Activated naive CD4-positive, alpha-beta T cell treated with anti-CD3 and anti-CD28 coated beads, Interleukin-2, amount 50 U/mL, for 72 hours (primary cell): ENCODE measurements around the gene ELAC1. TPM values are rescaled to one million over a fixed set of nuclear protein-coding genes. Genes with fewer than 3 reads are reported as not detected.
"Not testable (repeated sequence)": the region's sequence is repeated elsewhere in the genome, so short reads cannot be mapped to it uniquely, and the experiment has no call there.

ENCODE experiments used
- ATAC-seq, 2 donors: fragments of 150-1000 bp; cut with Tn5 transposase; 2 replicates each; pipeline ENCODE4 v1.10.0; 2021; ENCODE audit warnings: mild to moderate bottlenecking in 2 of 2, moderate library complexity in 2 of 2
- DNase-seq, 2 donors: peaks; one replicate each; pipeline ENCODE4 v3.0.0; 2021 to 2022; ENCODE audit warnings: low spot score in 2 of 2
- H3K27ac Mint-ChIP-seq, 2 donors: one replicate each; pipeline ENCODE4 v1.8.0; 2022; ENCODE audit warnings: mild to moderate bottlenecking in 2 of 2, mixed read lengths in 2 of 2
- H3K36me3 Mint-ChIP-seq, 2 donors: one replicate each; pipeline ENCODE4 v1.8.0; 2022; ENCODE audit warnings: mixed read lengths in 2 of 2
- H3K9me3 Mint-ChIP-seq, 2 donors: one replicate each; pipeline ENCODE4 v1.8.0; 2022; ENCODE audit warnings: mixed read lengths in 2 of 2
- total RNA-seq, 2 donors: library from RNA; stranded (reverse); gene quantifications; one replicate each; pipeline ENCODE4 v1.2.3, GENCODE V29; 2022

The ELAC1 gene, protein sequence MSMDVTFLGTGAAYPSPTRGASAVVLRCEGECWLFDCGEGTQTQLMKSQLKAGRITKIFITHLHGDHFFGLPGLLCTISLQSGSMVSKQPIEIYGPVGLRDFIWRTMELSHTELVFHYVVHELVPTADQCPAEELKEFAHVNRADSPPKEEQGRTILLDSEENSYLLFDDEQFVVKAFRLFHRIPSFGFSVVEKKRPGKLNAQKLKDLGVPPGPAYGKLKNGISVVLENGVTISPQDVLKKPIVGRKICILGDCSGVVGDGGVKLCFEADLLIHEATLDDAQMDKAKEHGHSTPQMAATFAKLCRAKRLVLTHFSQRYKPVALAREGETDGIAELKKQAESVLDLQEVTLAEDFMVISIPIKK
- 1 to 10 TPM; 1.0 to 5.1 TPM for total RNA-seq

DNA sequence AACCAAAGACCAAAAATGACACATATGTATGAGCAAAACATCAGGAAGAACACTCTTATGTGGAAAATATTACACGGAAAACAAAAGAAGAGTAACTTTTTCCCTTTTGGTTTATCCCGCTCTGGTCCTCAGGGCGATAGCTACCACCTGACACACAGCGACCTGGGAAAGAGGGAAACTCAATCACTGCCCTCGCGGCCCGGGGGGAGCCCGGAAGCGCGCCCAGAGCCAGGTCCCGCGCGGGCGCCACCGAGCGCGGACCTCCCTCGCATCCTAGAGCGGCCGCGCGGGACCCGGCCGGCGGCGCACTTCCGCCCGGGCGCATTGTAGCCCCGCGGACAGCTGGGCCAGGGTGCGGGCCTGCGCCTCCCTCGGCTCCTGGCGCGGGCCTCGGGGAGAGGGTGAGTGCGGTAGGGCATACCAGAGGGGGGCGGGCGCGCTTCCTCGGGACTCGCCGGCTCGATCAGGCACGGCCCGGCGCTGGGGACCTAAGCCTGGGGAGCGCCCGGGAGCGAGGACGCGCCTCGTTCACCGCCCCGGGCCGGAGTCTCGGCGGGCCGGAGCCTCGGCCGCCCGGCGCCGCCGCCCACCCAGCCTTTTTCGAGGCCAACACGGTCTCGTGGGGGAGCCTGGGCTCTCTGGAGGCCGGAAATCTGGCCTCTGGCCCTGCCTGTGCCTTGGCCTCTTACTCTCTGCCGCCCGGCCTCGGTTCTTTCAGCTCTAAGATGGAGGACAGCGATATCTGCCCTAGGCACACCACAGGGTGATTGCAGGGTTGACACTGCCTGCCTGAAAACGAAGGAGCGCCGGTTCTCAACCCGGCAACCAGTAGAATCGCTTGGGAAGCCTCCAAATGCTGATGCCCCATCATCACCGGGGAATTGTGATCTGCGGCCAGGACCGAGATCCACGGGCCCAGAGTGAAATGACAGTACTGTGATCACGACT, at the start of gene ELAC1:
Gene ELAC1 (plus strand): TSS at position 327 of the 948 bp plus-strand sequence. CDS start 6,365 bp downstream, outside the sequence.
- ATAC-seq = peak; percentile 86 to 91
- Mint-ChIP-seq H3K27ac (peak within 1 kb of the TSS; percentile 75 to 98), H3K9me3 (peaks cover 8 to 10% of the 10 kb centered on the region in 2 donors), H3K36me3 (peaks cover 13 to 19% of the 10 kb centered on the region in 2 donors)
- peak; percentile 72 to 75 for DNase-seq

DNA sequence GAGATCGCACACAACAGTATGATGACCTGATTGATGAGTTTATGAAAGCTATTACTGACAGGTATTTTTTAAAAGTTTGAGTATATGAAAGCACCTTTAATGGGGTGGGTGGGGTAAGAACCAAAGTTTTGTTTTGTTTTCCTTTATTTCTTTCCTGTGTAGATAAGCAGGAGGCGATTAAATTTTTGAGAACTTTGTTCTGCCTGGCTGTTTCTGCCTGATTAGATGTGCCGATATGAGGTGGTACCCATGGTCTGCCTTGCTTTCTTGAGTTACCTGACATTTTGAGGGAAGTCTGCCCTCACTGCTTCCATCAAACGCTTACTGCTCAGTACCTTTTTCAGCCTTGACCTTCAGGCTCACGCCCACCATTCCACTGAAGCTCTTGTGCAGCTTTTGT, 49.7 kb upstream of the ELAC1 start:
- Mint-ChIP-seq H3K27ac (no peak overlapping the region), H3K9me3 (no peaks in the 10 kb centered on the region), H3K36me3 (peaks cover 32 to 51% of the 10 kb centered on the region in 2 donors)
- ATAC-seq (no peak), DNase-seq (no peak)

DNA sequence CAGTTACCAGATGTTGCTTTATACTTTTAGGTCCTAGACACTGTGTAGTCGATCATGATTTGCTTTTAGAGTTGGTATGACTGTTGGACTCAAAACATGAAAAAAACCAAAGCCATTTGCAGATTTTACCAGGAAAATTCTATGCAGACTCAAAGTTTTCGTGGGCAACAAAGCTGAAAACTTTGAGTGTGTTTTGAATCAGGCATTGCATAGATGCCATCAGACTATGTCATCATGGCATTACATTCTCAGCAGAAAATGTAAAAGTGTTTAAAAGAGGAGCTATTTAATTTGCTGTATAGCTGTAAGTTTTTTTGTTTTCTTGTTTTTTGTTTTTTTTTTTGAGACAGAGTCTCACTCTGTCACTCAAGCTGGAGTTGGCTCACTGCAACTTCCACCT, 43.5 kb upstream of the ELAC1 start:
- DNase-seq = no peak
- Mint-ChIP-seq H3K36me3 (peaks cover 34 to 64% of the 10 kb centered on the region in 2 donors), H3K9me3 (no peaks in the 10 kb centered on the region), H3K27ac (no peak overlapping the region)
- ATAC-seq = no peak

GRCh38 chr18:50926521-50926920, 41.3 kb upstream of the ELAC1 start:
- Mint-ChIP-seq H3K36me3 (peaks cover 30 to 58% of the 10 kb centered on the region in 2 donors), H3K9me3 (no peaks in the 10 kb centered on the region), H3K27ac (no peak overlapping the region)
- ATAC-seq (no peak), DNase-seq (no peak)

- H3K27ac Mint-ChIP-seq = peak overlapping the region in 1 of 2 donors; percentile 37
- peak in 1 of 2 donors; percentile 41 for ATAC-seq
Observed at GRCh38 chr18:50928551-50928950, 39.3 kb upstream of the ELAC1 start.

DNA sequence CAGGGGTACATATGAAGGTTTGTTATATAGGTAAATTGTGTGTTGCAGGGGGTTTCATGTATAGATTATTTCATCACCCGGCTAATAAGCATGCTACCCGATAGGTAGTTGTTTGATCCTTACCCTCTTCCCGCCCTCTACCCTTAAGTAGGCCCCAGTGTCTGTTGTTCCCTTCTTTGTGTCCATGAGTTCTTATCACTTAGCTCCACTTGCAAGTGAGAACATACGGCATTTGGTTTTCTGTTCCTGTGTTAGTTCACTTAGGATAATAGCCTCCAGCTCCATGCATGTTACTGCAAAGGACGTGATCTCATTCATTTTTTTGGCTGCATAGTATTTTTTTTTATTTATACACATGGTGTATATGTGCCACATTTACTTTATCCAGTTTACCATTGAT, 34.2 kb upstream of the ELAC1 start:
- H3K27ac Mint-ChIP-seq = no peak overlapping the region
- no peak for DNase-seq
- H3K36me3 Mint-ChIP-seq = peaks cover under 1 to 12% of the 10 kb centered on the region in 2 donors
- no peak for ATAC-seq
- H3K9me3 Mint-ChIP-seq = no peaks in the 10 kb centered on the region

More at GRCh38 chr18:50928551-50928950, 39.3 kb upstream of the ELAC1 start:
- no peaks in the 10 kb centered on the region for H3K9me3 Mint-ChIP-seq
- no peak for DNase-seq
- peaks cover 15 to 43% of the 10 kb centered on the region in 2 donors for H3K36me3 Mint-ChIP-seq

GRCh38 chr18:50934545-50935211, 33.2 kb upstream of the ELAC1 start:
- no peak for DNase-seq
- no peaks in the 10 kb centered on the region for H3K9me3 Mint-ChIP-seq
- peaks cover 5 to 9% of the 10 kb centered on the region in 2 donors for H3K36me3 Mint-ChIP-seq
- no peak for ATAC-seq
- peak overlapping the region in 1 of 2 donors; percentile 88 for H3K27ac Mint-ChIP-seq

DNA sequence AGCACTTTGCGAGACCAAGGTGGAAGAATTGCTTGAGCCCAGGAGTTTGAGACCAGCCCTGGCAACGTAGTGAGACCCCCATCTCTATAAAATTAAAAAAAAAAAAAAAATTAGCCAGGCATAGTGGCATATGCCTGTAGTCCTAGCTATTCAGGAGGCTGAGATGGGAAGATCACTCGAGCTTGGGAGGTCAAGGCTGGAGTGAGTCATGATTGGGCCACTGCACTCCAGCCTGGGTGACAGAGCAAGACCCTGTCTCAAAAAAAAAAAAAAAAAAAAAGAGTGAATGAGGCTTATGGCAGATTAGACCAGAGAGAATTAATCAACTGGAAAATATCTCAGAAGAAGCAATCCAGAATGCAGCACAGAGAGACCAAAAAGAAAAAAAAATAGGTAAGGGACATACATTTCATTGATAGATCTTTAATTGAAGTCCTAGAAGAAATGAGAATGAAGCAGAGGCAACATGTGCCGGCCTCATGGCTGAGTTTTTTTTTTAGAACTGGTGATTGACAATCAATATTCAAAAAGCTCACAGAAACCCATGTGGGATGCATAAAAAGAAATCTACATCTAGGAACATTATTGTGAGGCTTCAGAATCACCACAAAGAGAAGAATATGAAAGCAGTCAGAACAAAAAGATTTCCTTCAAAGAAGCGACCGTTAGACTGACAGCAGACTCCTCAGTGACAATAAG, 32.2 kb upstream of the ELAC1 start:
- Mint-ChIP-seq H3K9me3 (no peaks in the 10 kb centered on the region), H3K36me3 (peaks cover 5 to 9% of the 10 kb centered on the region in 2 donors), H3K27ac (no peak overlapping the region)
- ATAC-seq (no peak), DNase-seq (no peak)

DNA sequence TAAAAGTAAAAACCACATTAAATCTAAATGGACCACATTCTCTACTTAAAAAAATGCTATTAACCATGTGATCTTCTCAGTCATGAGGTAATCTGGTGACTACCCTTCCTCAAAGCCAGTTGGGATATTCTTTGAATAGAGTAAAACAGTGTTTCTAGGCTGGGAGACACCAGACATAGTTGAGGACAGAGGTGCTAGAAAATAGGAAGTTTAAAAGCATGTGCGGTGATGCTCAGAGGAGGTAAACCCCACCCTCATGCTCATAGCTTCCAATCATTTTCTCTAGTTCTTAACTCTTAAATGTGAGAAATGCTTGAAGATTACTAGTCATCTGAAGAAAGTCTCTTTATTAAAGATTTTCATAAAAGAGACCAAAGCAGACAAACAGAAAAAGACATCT, 30.7 kb upstream of the ELAC1 start:
- no peaks in the 10 kb centered on the region for H3K9me3 Mint-ChIP-seq
- H3K27ac Mint-ChIP-seq = peak overlapping the region in 1 of 2 donors; percentile 11
- peaks cover 5 to 9% of the 10 kb centered on the region in 2 donors for H3K36me3 Mint-ChIP-seq
- DNase-seq (no peak), ATAC-seq (no peak)

GRCh38 chr18:50938912-50939311, 28.9 kb upstream of the ELAC1 start:
- no peaks in the 10 kb centered on the region for H3K9me3 Mint-ChIP-seq
- H3K36me3 Mint-ChIP-seq = peaks cover 5 to 9% of the 10 kb centered on the region in 2 donors
- no peak for DNase-seq
- no peak for ATAC-seq
- no peak overlapping the region for H3K27ac Mint-ChIP-seq

- no peaks in the 10 kb centered on the region for H3K9me3 Mint-ChIP-seq
- H3K27ac Mint-ChIP-seq = peak overlapping the region in 1 of 2 donors; percentile 74
- ATAC-seq = no peak
- no peak for DNase-seq
- peaks cover 0 to 18% of the 10 kb centered on the region in 2 donors for H3K36me3 Mint-ChIP-seq
Observed at GRCh38 chr18:50944245-50944932, 23.5 kb upstream of the ELAC1 start.

- peaks cover 0 to 18% of the 10 kb centered on the region in 2 donors for H3K36me3 Mint-ChIP-seq
- not testable (repeated sequence) for H3K27ac Mint-ChIP-seq, ATAC-seq, DNase-seq, H3K9me3 Mint-ChIP-seq
Observed at GRCh38 chr18:50945918-50946317, 21.9 kb upstream of the ELAC1 start.

DNA sequence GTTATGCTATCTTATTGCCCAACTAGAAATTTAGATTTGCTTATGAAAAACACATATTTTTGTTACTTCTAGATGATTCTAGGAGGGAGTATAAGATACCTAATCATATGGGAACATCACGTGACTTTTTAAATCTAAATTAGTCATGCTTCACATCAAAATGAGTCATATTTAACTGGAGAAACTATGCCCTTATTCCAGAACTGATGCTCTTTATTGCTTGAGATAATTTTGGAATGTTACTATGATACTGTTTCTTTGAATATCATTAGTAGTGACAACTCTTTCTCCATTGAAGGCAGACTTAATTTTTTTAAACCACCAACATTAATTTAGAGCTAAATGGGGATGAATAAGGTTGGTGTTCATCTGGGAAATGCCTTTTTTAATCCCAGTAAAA, 19.9 kb upstream of the ELAC1 start:
- Mint-ChIP-seq H3K36me3 (peaks cover 0 to 18% of the 10 kb centered on the region in 2 donors), H3K27ac (no peak overlapping the region), H3K9me3 (no peaks in the 10 kb centered on the region)
- DNase-seq = no peak
- ATAC-seq = no peak

DNA sequence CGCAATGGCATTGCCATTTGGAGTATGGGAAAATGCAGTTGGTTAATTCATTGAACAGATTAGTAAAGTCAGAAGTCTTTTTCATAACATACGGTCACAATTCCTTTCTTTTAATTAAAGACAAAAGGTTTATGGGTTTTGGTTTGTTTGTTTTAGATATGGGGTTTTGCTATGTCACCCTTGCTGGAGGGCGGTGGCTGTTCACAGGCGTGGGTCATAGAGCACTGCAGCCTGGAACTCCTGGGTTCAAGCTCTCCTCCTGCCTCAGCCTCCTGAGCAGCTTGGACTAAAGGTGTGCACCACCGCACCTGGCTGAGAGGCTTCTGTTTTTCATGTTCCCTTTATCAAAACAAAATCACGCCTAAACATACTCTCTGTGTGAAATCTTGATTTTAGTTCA, 18.7 kb upstream of the ELAC1 start:
- Mint-ChIP-seq H3K9me3 (no peaks in the 10 kb centered on the region), H3K27ac (no peak overlapping the region)
- ATAC-seq = no peak

GRCh38 chr18:50950626-50951025, 17.2 kb upstream of the ELAC1 start:
- DNase-seq = no peak
- no peaks in the 10 kb centered on the region for H3K9me3 Mint-ChIP-seq
- H3K27ac Mint-ChIP-seq = no peak overlapping the region
- no peak for ATAC-seq
- peaks cover 0 to 14% of the 10 kb centered on the region in 2 donors for H3K36me3 Mint-ChIP-seq

More for the DNA sequence above, 18.7 kb upstream of the ELAC1 start:
- no peak for DNase-seq
- peaks cover 0 to 18% of the 10 kb centered on the region in 2 donors for H3K36me3 Mint-ChIP-seq
